ENCODE data around the gene SARDH.

SARDH gene

DNA sequence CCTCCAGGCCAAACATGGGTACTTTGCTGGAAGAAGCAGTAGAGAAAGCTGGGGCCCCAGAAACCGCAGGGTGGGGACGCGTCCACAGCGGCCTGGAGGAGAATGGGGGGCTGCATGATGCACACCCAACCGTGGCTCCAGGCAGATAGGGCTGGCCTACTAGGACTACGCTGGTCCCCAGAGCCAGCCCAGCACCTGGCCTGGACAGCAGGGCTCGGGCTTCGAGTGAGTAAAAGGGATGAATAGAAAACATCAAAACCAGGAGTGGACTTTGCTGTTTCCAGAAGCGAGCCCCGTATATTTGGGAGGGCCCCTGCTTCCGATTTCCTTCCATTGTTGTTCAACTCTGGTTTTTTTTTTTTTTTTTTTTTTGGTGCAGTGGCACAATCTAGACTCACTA lies 71.3 kb downstream of the SARDH start:
- DNase-seq (ENCODE audit: low read depth): no peak

DNA sequence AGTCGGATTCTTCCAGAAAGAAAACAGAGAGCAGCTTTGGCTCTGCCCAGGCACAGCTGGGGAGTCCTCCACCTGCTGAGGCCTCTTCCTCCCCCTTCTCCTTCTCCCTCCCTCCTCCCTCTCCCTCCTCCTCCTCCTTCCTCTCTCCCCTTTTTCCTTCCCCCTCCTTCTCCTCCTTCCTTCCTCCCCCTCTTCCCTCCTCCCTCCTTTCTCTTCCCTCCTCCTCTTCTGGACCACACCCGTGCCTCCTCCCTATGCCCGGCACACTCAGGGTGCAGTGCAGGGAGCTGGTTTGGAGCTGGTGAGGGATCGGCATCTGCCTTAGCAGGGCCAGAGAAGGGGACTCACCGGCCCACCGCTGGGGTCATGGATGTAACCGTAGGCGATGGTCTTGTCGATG lies 71.8 kb downstream of the SARDH start:
- no peak for DNase-seq (ENCODE audit: low read depth)

DNA sequence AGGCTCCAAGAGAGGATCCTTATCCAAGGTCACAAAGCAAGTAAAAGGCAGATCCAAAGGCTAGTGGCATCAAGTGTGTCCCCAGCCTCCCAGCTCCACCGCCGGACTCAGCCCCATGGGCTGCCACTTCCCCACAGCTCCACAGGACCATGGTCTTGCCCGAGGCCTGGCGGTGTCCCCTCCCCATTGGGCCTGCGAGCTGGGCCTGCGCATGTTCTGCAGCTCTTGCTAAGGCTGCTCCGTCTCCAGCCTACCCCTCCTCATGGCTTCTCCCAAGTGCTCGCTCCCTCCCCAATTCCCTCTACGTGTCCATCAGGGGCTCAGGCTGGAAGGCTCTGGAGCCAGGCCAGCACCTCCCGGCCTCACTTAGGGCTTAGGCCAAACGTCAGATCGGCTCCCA lies 72.6 kb downstream of the SARDH start:
- DNase-seq (ENCODE audit: low read depth): no peak

DNA sequence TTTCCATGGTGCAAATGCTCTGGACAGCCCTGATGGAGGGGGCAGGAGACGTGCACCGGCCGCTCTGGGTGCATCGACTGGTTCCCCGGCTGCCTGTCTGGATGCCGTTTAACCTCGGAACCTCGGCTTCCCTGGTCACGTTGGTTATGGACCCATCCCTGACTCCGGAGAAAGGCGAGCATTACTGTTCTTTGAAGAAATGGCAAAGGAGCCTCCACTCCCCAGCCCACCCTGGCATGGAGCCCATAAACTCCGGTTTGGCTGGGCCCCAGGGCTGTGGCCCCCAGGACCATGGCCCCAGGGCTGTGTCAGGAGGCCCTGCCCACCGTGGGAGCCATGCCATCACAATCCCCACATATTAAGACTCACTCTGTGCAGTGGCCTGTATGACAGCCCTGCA lies 73.1 kb downstream of the SARDH start:
- no peak for DNase-seq (ENCODE audit: low read depth)

DNA sequence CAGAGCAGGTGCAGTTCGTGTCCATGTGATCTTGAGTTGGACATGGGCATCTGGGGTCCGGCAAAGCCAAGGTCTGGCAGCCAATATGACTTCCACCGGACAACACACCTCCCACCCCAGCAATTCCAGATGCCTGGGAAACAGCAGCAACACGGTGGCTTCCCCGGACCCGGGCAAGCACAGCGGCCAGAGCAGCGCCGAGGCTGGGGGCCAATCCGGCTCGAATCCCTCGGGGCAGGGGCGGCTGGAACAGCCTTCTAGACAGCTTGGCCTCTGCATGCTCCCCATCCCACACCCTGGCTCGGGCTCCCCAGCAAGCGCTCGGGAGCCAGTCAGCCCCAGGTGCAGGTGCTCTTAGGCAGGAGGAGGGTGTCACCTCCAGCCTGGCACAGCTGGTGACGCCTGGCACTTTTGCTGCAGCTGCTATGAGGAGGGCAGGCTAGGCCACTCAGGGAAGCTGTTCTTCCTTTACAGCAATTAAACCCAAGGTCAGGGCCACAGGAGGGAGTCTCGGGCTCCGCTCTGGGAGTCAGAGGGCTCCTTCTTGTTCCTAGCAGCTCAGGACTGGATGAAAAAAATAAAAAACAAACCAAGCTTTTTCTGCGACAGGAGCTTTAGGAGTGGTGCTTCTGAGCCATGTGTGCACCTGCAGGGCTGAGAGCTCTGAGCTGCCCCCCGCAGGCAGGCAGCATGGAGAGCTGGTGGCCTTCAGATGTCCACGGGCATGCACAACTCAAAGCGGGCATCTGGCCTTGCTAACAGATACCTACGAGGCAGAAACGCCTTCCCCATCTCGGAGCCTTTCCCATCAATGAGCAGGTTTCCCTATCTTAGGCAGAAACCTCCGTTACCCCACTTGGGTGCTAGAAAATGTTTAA lies 73.7 kb downstream of the SARDH start:
- DNase-seq (ENCODE audit: low read depth): no peak

DNA sequence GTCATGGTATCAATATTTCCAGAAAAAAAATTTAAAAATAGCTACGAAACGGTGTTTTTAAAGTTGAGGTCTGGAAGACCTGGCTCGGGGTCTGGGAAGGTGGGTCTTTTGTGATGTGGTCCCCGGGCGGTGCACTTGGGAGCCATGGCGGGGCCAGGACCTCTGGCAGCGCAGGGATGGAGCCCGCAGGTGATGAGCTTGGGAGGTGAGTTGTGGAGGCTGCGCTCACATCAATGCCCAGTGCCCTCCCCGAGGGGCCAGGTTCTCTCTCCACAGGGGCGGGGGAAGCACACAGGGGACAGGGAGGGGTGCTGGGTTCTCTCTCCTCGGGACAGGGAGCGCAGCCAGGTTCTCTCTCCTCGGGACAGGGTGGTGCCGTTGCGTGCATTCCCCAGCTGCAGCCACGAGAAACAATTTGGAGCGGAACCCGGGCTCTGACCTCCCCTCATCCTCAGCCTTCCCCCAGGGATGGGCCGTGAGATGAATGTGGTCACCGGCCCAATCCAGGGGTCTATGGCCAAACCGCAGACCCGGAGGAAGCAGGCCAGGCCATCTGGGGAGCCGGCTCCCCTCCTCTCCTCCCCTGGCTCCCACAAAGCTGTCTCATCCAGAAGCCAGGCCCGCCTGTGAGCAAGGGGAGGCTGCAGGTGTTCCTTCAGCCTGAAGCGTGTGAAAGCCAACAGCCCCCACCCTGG lies 76.2 kb downstream of the SARDH start:
- no peak for DNase-seq (ENCODE audit: low read depth)

DNA sequence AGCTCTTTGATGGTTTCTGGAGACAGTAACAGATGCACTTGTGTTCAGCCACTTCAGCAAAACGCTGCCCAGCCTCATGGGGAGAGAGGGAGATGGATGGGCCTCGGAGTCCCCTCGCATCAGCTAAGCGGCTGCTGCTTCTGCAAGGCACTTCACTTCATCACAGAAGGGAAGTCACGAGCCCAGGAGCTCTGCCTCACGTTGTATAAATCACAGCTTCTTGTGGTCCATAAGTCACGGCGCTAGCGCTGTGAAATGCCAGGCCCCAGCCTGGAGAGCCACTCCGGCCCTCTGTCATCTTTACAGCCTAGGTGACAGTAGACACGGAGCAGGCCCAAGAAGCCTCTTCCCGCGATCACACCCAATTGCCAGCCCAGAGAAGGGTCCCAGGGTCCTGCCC lies 78.6 kb downstream of the SARDH start:
- DNase-seq (ENCODE audit: low read depth): no peak

DNA sequence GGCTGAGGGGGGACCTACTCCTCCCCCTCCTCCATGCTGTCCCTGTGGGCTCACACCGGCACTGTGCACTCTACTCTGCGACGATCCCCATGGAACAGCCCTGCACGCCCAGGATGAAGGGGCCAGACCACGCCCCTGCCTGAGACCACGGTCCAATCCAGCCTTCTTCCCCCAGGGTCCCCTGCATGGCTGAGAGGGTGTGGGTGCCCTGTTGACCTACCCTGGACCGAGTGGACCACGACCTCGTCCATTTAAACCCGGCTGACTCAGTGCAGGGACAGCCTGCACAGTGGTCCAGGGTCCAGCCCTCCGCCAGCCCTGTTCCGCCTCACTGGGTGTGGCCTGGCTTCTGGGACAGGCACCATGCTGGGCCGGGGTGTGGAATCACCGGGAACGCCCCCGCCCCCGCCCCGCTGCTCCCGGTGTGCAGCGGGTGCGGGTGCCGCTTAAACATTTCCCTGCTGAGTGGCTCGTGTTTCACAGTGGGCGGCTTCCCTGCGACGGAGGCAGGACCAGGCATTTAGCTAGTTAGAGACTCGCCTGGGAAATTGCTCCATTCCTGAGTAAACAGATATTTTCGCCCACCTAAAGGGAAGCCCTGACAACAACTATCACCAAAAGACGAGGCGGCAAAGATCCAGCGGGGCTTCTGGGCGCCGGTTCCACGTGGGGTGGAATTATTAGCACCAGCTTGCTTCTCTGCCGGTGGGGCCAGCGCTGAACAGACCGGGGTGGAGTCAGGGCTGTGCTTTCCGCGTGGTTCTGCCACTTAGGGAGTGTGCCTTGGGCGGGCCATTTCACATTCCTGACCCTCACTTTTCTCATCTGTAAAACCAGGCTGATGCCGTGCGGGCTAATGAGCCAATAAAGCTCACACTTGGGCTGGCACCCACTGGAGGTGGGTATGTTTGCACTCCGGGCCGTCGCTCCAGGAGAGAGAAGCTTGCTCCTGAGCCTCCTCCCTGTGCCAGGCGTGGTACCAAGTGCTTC lies 79.4 kb downstream of the SARDH start:
- DNase-seq (ENCODE audit: low read depth): no peak

DNA sequence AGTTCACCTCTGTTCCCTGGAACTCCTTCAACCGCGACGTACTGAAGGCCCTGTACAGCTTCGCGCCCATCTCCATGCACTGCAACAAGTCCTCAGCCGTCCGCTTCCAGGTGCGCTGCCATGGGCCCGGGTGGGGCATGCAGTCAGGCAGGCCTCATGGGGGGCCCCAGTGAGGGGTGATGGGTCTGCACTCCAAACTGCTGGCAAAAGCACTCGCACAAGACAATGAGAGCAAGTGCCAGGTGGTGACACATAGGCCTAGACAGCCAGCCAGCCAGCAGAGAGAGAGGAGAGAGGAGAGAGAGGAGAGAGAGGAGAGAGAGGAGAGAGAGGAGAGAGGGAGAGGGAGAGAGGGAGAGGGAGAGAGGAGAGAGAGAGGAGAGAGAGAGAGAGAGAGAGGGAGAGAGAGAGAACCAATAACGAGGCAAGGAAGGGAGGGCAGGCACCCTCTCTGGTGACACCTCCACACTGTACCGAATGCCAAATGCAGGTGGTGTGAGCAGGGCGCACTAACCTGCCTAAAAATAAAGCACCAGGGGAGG lies 81.0 kb downstream of the SARDH start:
- DNase-seq (ENCODE audit: low read depth): no peak

DNA sequence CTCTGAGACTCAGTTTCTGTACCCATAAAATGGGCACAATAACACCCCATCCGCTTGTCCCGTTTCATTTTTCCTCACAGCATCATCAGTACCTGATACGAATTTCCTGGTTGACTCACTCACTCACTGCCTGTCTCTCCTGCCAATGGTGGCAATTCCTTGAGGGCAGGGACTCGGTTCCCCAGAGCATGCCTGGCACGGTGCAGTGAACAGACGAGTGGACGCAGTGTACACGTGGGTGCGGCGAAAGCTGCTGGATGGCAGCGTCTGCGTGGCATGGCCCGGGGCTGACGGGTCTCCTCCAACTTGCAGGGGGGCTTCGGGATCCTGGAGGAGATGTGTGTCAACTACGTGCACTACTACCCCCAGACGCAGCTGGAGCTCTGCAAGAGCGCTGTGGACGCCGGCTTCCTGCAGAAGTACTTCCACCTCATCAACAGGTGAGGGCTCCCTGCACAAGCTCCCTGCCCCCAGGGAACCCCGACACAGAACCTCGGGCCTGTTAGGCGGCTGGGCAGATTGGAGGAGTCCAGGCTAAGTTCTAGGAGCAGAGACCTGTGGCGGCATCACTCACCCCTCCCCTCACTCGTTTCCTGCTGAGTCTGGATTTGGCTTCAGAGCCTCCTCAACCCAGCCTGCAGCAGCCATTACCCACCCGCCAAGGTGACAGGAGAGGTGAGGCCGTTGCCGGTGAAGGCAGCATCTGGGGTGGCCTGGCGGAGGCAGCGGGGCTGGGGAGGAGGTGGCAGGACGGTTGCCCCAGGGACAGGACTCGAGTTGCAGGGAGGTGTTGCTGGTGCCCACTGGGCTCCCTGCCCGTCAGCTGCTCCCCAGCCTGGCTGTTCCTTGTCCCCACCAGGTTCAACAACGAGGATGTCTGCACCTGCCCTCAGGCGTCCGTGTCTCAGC lies 81.7 kb downstream of the SARDH start:
- DNase-seq (ENCODE audit: low read depth): no peak

DNA sequence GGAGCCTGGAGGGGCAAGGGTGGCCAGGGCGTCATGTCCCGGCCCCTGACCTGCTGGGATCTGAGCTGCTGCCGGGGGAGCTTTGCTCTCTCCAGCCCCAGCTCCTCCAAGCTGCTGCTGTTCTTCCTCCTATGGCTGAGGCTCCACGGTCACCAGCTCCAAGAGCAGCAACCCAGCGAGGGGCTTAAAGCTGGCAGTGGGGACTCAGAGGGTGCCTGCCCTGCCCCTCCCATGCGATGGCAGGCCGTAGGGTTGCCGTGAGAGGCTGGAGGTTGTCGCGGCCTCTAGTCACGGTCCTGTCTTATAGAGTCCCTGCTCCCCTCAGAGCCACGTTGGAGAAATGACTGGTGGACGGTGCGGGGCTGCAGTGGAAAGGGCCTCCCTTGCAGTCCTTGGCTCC lies 82.5 kb downstream of the SARDH start:
- DNase-seq (ENCODE audit: low read depth): no peak

DNA sequence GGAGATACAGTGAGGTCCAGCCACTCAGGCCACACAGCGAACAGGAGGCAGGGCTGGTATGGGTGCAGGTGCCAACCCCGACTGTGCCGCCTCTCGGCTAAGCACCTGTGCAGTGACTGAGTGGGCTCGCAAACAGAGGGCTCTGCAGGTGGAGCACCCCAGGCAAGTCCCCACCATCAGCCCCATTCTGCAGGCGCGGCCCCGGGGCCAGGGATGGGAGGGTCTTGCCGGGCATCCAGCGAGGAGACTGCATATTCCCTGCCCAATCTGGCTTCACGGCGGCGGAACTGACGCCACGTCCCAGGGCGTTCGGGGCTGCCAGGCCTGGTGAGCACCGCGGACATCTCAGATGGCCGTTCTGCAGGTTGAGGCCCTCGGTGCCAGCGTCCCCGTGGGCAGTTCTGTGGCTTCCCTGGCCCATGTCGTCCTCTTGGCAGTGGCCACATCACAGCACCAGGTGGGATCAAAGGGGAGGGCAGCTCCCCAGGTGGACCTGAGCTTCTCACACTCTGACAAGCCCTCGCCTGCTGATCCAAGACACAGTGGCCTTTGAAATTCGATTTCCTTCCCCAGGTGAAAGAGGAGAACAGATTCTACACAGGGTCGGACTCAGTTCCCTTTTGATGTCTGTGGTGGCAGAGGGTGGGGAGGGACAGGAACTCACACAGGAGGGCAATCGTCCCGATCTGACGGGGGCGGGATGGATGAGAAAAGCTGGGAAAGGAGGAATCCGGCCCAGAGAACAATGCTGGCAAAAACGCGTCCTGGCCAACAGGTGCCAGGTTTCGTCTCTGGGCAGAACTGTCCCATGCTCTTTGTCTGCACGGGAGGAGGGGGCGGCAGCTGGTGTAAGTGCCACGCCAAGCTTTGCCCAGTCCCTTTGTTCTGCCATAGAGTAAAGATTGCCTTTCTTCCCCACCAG lies 83.2 kb downstream of the SARDH start:
- no peak for DNase-seq (ENCODE audit: low read depth)

DNA sequence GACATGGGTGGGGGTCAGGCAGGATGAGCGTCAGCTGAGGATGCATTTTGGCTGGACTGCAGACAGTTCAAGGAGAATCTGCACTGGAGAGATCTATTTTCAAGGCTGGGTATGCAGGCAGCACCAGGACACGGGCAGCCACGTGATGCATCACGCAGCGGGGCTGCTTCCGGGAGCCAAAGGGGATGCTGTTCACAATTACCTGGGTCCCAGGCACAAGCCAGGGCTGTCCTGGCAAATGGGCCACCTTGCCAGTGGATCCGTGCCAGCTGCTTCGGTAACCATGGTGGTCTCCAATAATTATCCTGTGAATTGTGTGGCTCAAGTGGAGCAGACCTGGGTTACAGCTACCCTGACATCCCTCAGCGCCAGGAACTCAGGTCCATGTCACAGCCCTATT lies 84.5 kb downstream of the SARDH start:
- no peak for DNase-seq (ENCODE audit: low read depth)

DNA sequence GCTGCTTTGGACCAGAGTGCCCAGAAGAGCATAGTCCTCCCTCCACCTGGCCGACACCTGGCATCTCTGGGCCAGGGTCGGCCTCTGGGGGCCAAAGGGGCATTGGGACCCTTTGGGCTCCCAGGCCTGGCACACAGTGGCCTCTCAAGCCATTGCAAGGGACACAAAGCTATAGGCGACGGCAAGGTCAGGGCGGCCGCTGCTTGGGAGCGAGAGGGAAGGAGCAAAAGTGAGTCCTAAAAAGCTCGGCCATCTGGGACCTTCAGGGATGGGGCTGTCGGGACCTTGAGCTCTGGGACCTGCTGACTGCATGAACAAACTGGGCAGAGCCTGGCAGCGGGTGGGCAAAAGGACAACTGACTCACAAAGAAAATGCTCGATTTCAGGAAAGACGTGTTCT lies 88.1 kb downstream of the SARDH start:
- DNase-seq (ENCODE audit: low read depth): no peak

DNA sequence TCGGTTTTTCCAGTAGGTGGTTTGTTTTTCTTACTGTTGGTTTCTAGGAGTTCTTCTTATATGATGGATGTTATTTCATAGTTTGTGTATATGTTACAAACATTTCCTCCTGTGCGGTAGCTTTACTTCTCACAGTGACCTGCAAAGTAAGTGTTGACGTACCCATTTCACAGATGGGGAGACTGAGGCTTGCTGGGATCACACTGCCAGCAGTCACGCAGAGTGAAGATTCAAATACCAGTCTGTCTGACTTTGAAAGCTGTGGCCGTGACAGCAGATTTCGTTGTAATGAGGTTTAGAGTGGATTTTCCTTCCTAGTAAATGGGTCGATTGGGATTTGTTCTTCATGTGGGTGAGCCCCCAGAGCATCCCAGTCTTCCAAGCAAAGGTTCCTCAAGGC lies 89.0 kb downstream of the SARDH start:
- no peak for DNase-seq (ENCODE audit: low read depth)

DNA sequence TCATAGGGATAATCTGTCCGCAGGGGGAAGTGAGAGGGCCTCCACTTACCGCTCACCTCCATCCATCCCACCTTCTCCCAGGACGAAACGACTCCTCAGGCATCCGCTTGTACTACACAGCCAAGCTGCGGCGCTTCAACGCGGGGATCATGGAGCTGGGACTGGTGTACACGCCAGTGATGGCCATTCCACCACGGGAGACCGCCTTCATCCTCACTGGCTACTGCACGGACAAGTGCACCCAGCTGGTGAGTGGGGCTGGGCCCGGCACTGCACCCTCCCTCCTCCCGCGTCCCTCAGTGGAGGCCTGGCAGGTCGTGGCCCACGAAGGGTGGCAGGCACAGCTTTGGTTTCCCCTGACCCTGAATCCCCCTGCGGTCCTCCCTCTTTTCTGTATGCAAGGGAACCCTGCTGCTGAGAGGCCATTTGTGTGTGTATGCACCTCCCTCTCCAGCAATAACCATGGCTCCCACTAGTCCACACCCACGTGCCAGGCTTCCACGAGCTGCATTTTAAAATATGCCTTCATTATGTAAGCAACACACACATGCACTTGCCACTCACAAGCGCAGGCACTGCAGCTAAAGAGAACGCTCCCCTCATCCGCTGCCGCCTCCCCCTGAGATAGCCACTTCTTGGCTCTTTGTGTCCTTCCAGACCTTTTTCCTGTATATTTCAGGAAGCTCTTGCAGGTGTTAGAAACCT lies 90.2 kb downstream of the SARDH start:
- DNase-seq (ENCODE audit: low read depth): no peak

DNA sequence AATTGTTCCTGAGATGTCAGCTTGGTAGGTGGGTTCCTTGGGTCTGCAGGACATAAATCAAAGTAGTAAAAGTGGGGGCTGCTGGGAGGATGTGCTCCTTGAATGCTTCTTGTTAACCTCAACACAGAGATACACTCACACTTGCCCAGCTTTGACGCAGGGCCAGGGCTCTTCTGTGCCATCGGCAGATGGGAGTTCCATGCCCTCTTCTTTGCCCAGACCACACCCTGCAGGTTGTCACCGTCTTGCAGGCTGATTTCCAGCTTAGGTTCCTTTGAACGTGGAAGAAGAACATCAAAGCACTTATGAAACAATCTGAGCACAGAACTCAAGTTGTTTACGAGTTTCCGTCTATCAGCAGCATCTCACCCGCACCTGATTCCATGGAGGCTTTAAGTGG lies 91.0 kb downstream of the SARDH start:
- DNase-seq (ENCODE audit: low read depth): no peak

DNA sequence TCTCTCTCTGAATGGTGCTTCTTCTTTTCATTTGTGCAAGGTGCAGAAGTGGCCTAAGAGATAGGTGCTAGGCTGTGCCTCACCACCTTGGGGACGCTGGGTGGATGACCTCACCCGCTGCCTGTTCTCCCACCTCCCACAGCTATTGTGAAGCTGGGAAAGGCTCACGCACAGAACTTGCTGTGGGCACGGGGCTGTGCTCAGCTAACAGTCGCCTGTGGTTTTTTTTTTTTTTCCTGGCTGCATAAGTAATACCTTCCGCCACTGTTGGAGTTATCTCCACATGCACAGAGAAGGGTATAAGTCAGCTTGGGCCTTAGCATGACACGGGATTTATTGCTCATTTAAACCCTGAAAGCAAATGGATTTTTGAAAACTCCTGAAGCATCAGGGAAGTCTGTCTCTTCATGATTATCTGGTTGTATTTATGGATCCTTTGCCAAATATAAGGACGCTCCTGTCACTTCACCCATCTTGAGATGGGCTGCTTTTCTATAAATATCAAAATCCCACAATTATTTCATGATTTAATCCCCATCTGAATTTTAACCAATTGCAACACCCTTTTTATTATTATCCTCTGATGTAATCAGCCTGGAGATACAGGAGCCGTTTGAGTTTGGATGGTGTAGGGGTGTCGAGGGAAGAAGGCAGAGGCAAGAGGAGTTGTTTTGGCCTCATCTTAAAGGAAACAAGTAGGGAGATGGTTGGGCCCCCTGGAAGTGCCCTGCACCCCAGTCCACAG lies 93.0 kb downstream of the SARDH start:
- no peak for DNase-seq (ENCODE audit: low read depth)

Data from T-helper 22 cell (primary cell).